ENCODE results near the gene CATSPER3.

GRCh38 chr5:135011355-135012032 lies 43.8 kb downstream of the CATSPER3 start:
- no peak for TF ChIP-seq CTCF (IDR thresholded peaks at IDR 0.05 in 4 of 5, conservative IDR thresholded peaks at IDR 0.05 in 1 of 5)
- no peak for TF ChIP-seq POLR2A (IDR thresholded peaks at IDR 0.05)

Measured in gastrocnemius medialis (tissue), 4 donors.